Hematopoietic multipotent progenitor cell treated with erythropoietin and hydrocortisone succinate and interleukin-3 and kit ligand, for 17 days (in vitro differentiated cells): ENCODE data around the gene HIC1.

ENCODE experiments used
- DNase-seq: peaks from one replicate; pipeline ENCODE4 v3.0.0-alpha.2; 2015; ENCODE audit warnings: low spot score

The HIC1 gene

GRCh38 chr17:2061441-2061958 is 6.6 kb downstream of the HIC1 start:
- DNase-seq, result no peak

- DNase-seq, result no peak
These were observed 7.8 kb downstream of the HIC1 start for GRCh38 chr17:2062571-2063183.

- DNase-seq, result no peak
These were observed 8.6 kb downstream of the HIC1 start for GRCh38 chr17:2063261-2064146.

- no peak for DNase-seq
These were observed 9.2 kb downstream of the HIC1 start for GRCh38 chr17:2064147-2064489.

- no peak for DNase-seq
These were observed 9.6 kb downstream of the HIC1 start for GRCh38 chr17:2064520-2064971.

- DNase-seq, result no peak
These were observed 10.3 kb downstream of the HIC1 start for GRCh38 chr17:2064980-2065785.

GRCh38 chr17:2065949-2066400 is 11.1 kb downstream of the HIC1 start:
- no peak for DNase-seq

GRCh38 chr17:2067048-2067561 is 12.2 kb downstream of the HIC1 start:
- no peak for DNase-seq

GRCh38 chr17:2067608-2068024 is 12.7 kb downstream of the HIC1 start:
- no peak for DNase-seq

- DNase-seq, result no peak
These were observed 13.2 kb downstream of the HIC1 start for GRCh38 chr17:2068031-2068518.

GRCh38 chr17:2068519-2069051 is 13.7 kb downstream of the HIC1 start:
- no peak for DNase-seq

GRCh38 chr17:2070241-2071023 is 15.5 kb downstream of the HIC1 start:
- DNase-seq, result no peak

GRCh38 chr17:2071024-2071385 is 16.1 kb downstream of the HIC1 start:
- DNase-seq, result no peak

GRCh38 chr17:2071455-2072281 is 16.8 kb downstream of the HIC1 start:
- no peak for DNase-seq

GRCh38 chr17:2074919-2075318 is 20.0 kb downstream of the HIC1 start:
- no peak for DNase-seq

- DNase-seq, result no peak
These were observed 20.6 kb downstream of the HIC1 start for GRCh38 chr17:2075336-2076086.

GRCh38 chr17:2076087-2076984 is 21.4 kb downstream of the HIC1 start:
- DNase-seq, result no peak

- no peak for DNase-seq
These were observed 22.1 kb downstream of the HIC1 start for GRCh38 chr17:2077040-2077439.
